DMS 273 (cell line): ENCODE results near the gene ZNF469.

ENCODE experiments used
- DNase-seq: peaks from one replicate; lab custom pipeline; 2025; ENCODE audit not compliant: unreplicated experiment; lab: John Stamatoyannopoulos, UW

ZNF469 gene

DNA sequence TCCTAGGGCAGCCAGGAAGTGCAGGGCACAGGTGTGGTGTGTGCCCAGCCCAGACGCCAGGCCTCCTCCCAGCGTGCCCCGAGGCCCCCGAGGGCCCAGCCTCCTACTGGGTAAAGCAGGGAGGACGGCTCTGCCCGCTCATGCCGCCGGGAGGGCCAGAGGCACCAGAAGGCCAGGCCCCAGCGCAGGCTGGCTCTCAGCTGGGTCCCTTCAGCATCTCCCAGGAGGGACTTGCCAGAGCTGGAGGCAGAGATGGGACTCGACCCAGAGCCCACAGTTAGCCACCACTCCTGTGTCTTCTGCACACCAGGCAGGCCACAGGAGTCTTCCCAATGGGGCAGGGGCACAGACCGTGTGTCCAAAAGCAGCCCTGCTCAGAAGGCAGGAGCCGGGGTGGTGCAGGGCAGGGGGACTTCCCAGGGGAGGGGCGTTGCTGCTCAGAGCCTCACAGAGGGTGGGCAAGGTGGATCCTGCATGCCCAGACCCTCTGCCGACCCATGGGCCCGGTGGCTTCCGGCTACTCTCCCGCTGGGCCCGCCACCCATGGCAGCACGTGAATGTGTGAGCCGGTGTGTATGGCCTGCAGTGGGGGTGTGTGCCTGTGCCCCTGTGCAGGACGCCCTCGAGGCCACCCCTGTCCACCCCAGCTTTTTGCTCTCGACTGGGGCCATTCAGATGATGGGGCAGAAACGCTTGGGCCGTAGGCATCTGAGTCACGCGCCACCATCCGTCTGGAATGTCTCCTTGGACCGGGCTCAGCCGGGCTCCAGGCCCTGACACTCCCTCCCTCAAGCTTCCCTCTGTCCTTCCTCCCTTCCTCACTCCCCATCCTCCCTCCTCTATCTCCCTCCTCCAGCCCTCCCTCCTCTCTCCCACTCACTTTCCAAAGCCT, 5.7 kb upstream of the ZNF469 start:
- DNase-seq, result no peak

- no peak for DNase-seq
Measured at GRCh38 chr16:88377961-88378360, 4.8 kb upstream of the ZNF469 start.

GRCh38 chr16:88378401-88378800, 4.4 kb upstream of the ZNF469 start:
- DNase-seq, result no peak

GRCh38 chr16:88378836-88379693, 3.7 kb upstream of the ZNF469 start:
- no peak for DNase-seq

- DNase-seq, result no peak
Measured at GRCh38 chr16:88379694-88380040, 3.1 kb upstream of the ZNF469 start.

- no peak for DNase-seq
Measured at GRCh38 chr16:88380099-88380498, 2.7 kb upstream of the ZNF469 start.

DNA sequence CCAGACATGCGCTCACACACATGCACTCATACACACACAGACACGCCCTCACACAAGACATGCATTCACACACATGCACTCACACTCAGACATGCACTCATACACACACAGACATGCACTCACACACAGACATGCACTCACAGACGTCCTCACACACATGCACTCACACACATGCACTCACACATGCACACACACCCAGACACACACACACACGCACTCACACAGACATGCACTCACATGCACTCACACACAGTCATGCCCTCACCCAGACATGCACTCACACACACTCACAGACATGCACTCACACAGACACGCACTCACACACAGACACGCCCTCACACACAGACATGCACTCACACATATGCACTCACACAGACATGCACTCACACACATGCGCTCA, 2.1 kb upstream of the ZNF469 start:
- DNase-seq, result no peak

DNA sequence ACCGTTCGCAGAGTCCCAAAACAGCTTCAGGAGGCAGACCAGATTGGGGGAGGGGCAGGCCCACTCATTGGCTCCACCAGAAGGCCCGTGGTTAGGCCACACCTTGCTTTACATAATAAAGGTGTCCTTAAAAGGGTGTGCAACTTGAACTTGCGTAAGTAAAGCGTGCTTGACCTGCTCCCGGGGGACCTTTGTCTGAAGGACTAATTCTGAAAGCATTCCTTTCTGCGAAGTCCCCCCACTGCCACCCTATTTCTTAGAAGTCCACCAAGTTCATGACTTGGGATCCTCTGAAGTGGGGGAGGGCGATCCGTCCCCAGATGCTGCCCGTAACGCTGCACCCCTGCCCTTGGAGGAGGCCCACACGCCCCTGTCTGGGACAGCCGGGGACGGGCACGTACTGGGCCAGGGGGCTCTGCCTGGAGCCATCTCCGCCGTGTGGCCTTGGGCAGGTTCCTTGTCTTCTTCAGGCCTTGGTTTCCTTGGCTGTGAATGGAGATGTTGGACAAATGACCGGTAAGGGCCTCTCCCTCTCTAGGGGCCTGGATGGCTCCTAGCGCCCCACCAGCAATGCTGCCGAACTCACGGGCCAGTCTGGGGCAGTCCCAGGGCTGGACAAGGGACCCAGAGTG, 823 bp upstream of the ZNF469 start:
- no peak for DNase-seq

DNA sequence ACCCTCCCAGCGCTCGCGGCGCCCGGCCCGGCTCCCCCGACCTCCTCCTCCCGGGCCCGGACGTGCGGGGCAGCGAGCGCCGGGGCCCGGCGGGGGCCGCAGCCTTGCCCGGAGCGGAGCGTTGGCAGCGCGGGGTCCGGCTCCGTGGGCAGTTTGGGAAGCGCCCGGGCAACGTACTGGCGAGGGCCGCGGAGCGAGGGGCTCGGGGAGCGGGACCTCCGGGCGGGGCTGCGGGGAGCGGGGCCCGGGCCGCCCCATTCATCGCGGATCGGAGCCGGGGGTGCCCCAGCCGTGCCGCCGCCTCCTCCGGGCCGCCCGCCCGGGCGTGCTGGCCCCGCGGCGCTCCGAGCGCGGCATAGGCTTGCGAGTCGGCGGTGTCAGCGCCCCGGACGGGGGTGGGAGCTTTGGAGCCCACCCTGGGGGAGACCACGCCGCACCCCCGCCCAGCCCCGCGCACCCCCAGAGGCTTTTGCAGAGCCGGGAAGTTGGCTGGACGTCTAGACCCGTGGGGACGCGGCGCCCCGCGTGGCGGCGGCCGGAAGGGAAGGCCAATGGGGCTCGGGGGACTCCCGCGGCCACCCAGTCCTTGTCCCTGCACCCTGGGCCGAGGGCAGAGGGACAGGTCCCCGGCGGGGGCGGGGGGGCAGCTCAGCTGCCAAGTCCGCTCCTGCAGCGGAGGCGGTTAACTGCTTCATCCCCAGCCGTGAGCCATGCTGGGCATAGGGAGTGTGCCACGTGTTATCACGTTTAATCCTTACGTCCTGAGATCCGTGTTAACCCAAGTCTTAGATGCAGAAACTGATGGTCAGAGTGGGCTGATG, 852 bp downstream of the ZNF469 start:
- DNase-seq, result peak; percentile 67

DNA sequence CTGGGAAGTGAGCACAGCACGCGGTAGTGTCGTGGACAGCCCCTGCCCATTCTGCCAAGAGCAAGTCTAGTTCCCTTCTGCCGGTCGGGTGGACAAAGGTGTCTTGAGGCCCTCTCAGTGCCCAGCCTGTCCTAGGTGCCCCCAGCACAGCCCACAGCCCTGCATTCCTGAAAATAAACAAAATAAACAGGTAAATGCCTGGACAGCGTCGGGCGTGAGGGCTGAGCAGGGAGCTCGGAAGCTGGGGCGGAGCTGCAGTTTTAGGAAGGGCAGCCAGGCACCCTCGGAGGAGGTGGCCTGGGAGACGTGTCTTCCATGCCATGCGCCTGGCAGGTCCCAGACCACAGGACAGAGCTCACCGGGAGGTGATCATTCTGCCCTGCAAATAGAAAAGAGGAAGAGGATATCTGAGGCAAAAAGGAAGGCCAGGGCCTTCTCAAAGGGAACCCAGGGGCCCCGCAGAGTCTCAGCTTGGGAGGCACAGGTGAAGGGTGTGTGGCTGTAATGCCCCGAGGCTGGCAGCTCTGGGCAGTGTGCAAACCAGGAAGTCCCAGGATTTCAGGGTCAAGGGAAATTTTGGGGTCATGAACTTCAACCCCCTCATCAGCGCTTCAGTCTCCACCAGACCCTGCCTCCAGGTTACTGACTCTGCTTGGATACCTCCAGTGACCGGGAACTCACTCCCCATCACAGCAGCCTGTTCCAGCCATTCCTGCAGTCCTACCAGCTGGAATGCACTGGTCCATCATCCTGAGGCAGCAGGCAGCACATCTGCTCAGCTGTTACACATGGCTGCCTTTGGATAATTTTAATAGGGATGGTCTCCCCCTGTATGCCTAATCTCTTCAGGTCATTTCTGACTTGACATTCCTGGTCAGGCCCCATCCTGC, 1.7 kb downstream of the ZNF469 start:
- no peak for DNase-seq

GRCh38 chr16:88385112-88385594, 2.4 kb downstream of the ZNF469 start:
- no peak for DNase-seq

DNA sequence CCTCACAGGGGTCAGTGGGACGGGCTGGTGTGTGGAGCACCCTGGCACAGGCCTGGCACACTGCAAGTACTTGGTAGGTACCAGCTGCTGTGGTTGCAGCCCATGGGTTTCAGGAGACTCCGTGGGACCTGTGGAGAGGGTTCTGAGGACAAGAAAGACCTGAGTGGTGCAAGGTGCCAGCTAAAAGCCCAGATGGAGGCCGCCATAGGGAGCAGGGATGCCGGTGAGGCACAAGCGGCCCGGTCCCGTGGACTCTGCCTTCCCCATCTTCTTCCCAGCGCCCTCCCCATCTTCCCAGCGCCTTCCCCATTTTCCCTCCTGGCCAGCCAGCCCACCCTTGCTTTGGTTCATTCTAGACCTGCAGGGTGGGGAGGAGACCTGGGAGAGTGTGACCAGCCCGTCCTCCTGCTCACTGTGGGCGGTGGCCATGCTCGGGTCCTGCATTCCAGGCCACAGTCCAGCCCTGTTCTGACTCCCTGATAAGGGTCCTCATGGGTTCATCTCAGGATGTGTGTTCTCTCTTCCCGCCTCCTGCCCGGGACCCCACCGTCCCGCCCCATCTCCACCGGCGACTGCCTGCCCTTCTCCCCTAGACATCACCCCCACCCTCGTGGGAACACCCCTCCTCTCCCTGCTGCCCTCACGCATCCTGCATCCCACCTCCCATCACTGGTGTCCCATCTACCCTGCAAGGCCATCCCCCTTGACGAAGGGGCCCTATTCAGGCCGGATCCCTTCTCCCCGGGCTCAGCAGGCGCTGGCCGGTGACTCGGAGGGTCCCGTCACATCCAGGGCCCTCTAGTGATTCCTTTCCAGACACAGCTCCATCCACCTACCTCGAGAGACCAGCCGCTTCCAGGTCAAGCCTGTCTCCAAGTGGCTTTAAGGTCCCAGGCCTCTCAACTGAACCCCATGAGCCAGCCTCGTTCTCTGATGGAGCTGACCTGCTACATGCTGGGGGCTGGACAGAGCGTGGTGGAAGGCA, 3.4 kb downstream of the ZNF469 start:
- no peak for DNase-seq

GRCh38 chr16:88387180-88387765, 4.5 kb downstream of the ZNF469 start:
- DNase-seq, result no peak

DNA sequence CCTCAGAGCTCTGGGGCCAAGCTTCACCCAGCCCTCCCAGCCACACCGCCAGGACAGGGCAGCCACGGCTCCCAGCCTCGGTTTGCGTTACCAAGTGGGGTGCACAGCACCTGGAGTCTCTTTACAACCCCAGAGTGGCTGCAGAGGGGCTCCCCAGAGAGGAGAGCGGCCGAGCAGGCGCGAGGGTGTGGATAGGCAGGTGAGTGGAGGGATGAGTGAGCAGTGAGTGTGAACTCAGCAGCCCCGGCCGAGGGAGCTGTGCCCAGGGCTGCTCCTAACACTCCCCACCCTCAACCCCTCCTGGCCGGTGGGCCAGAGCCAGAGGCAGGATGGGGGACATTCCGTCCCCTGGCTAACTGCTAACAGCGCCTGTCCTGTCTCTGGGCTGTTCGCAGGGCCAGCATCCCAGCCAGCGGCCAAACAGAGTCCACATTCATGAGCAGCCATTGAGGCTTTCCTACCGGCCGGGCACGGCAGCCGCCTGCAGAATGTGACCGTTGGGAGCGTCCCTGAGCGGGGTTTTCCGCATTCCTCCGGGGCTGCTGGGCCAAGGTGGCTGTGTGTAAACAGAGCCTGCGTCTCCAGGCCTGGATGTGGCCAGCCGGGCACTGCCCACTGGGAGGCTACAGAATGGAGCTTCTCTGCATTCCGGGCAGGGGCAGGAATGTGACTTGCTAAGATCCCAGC, 5.3 kb downstream of the ZNF469 start:
- DNase-seq, result no peak

DNA sequence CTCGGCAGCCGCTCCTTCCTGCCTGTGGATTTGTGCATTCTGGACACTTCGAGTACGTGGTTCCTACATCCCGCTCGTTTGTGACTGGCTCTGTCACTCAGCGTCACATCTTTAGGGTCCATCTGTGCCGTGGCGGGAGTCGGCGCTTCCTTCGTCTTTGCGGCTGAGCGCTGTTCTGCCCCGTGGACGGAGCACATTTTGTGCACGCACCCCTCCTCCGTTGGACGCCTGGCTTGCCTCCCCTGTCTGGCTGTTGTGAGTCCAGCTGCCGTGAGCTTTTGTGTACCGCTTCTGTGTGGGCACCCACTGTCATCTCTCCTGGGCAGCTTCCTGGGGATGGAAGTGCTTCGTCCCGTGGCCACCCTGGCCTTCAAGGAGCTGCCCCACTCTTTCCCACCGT, 6.4 kb downstream of the ZNF469 start:
- DNase-seq, result no peak

GRCh38 chr16:88389621-88390160, 6.9 kb downstream of the ZNF469 start:
- peak; percentile 51 for DNase-seq

GRCh38 chr16:88390265-88390664, 7.5 kb downstream of the ZNF469 start:
- no peak for DNase-seq
